Measurements from ENCODE around the gene TNXB.
A peak's percentile ranks its signal among the peaks of the same experiment; 100 is the strongest.
"Not testable (repeated sequence)": the region's sequence is repeated elsewhere in the genome, so short reads cannot be mapped to it uniquely, and the experiment has no call there.

Gene TNXB

GRCh38 chr6:32055756-32056155 lies 53.4 kb downstream of the TNXB start:
- DNase-seq: not testable (repeated sequence)

DNA sequence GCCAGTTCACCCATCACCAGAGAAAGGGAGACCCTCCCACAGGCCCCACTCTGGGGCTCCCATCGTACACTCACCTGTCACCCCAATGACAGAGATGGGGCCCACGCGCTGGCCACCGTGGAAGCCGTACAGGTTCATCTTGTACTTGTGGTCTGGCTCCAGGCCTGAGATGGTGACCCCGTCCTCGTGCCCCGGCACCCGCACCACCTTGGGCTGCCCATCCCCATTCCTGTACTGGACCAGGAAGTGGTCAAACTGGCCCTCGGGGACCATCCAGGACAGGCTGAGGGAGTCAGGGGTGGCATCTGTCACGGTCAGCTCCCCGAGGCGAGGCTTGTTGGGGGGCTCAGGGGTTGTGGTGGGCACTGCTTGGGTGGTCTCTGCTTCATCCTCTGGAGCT lies 55.8 kb downstream of the TNXB start:
- DNase-seq: not testable (repeated sequence)

DNA sequence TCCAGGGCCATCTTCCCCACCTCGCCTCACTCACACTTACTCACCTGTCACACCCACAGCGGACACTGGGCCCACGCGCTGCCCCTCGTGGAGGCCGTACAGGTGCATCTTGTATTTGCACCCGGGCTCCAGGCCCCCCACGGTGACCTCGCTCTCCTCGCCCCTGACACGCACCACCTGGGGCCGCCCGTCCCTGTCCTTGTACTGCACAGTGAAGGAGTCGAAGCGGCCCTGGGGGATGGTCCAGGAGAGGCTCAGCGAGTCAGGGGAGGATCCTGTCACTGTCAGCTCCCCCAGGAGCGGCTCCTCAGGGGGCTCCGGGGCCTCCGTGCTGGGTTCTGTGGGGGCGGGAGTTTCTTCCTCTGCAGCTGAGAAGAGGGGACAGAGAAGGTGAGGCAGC lies 56.5 kb downstream of the TNXB start:
- DNase-seq: not testable (repeated sequence)

GRCh38 chr6:32050562-32050961 lies 58.6 kb downstream of the TNXB start:
- no peak for DNase-seq

DNA sequence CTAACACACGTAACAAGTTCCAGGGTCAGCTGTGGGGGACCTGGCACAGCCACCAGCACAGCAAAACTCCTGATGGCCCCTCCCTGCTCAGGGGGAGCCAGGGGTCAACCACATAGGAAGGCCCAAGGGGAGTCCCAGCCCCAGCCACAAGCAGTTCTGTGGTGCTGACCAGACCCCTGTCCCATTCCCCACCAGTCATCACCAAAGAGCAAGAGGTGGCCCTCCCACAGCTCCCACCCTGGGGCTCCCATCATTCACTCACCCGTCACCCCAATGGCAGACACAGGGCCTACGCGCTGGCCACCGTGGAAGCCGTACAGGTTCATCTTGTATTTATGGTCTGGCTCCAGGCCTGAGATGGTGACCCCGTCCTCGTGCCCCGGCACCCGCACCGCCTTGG lies 59.4 kb downstream of the TNXB start:
- DNase-seq: not testable (repeated sequence)

GRCh38 chr6:32049149-32049548 lies 60.0 kb downstream of the TNXB start:
- not testable (repeated sequence) for DNase-seq

GRCh38 chr6:32047855-32048766 lies 61.0 kb downstream of the TNXB start:
- peak; percentile 79 for DNase-seq

DNA sequence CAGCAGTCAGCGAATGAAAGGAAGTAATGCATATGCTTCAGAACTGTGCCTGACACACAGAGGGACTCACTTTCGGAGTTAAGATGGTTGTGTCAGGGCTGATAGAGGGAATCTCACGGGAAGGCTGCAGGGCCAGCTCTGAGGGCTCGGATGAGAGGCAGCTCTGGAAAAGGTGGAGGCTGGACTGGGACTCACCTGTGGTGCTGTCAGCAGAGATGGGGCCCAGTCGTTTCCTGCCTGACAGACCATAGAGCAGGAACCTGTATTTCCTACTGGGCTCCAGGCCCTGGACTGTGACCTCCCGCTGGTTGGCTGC lies 61.6 kb downstream of the TNXB start:
- no peak for DNase-seq

DNA sequence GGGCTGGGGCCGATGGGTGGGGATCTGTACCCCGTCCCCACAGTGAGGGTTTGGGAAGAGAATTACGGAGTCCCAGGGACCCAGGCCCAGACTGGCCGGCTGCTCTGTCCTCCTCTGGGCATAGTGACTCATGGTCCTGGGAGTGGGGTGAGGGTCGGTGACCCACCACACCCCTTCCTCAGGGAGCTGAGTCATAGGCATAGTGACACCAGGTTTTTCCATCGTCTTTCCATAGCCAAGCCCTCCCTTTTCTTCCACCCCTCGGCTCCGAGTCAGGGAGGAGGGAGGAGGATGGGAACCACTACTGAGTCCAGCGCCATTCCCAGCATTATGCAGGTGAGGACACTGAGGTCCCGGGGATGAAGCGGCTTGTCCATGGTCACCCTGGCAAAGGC lies 62.1 kb downstream of the TNXB start:
- DNase-seq: no peak

DNA sequence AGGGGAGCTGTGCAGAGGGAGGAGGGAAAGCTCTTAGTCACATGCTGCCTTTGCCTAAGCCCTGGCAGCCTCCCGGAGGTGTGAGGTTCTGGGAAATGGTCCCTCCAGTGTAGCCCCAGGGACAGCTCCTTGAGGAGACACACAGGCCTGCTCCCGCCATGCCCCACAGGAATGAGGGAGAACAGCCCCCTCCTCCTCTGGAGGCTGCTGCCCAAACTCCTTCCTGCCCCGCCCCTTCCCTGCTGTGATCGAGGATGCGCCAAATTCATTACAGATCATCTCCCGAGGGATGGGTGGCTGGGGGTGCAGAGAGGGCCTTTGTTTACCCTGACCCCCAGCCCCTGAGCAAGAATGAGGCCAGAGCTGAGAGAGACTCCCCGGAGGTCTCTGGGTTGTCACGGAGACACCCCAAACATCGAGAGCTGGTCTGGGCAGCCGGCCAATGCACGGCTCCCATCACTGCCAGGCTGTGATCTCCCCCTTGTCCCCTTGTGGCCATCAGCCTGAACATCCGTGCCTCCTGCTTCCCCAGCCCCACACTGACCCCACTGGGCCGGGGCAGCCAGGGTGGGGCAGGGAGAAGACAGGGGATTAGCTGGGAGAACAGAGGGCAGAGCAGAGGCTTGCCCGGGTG lies 62.6 kb downstream of the TNXB start:
- DNase-seq: no peak

DNA sequence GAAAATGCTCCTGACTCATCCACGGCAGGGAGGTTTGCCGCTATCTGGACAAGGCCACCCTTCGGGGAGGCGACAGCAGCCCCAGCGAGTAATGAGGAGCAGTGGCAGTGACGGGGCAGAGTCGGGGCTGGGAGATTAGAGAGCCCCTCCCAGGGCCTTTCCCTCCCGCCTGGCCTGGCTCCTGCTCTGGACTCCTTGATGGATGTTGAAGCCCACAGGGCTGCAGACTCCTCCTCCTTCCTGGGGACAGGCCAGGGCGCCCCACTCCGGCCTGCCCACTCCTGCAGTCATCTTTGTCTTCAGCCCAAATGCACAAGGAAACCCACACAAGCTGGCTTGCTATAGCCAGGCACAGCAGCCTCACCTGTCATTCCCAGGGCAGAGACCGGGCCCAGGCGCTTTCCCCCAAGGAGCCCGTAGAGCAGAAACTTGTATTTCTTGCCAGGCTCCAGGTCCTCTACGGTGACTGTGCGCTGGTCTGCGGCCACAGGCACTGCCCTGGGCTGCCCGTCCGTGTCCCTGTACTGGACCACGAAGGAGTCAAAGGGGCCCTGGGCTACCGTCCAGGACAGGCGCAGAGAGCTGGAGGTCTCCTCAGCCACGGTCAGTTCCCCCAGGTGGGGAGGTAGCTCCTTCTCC lies 63.2 kb downstream of the TNXB start:
- no peak for DNase-seq

GRCh38 chr6:32044916-32045315 lies 64.2 kb downstream of the TNXB start:
- not testable (repeated sequence) for DNase-seq

DNA sequence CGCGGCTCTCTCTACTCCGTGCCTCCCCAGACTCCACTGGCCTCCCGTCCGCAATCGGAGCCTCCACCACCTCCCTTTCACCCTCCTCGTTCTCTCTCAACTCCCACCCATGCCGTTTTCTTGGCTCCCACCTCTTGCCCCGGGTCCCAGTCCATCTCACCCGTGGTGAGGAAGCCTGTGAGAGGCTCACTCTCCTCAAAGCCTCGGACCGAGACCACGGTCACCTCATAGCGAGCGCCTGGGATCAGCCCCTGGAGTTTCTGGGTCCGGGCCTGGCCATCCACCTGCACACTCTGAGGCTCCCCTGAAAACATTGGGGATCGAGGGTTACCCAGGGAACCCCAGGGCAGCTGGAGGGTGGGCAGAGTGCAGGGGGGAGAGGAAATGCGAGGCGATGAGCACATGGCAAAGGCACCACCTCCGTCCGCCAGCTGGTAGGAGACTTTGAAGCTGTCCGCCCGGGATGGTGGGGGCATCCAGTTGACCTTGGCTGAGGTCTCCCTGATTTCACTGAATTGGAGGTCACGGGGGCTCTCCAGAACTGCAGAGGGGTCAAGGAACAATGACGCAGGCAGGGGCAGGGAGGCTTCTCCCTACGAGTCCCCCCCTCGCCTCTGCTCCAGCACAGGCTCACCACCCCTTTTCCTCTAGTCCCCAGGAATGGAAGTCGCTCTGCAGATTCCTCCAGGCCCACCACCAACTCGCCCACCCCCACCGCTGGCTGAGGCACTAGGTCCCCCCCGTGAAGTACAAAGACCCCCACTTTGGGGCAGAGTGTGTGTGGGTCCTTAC lies 65.4 kb downstream of the TNXB start:
- not testable (repeated sequence) for DNase-seq

- DNase-seq: not testable (repeated sequence)
Observed at GRCh38 chr6:32042276-32042675, 66.9 kb downstream of the TNXB start.

DNA sequence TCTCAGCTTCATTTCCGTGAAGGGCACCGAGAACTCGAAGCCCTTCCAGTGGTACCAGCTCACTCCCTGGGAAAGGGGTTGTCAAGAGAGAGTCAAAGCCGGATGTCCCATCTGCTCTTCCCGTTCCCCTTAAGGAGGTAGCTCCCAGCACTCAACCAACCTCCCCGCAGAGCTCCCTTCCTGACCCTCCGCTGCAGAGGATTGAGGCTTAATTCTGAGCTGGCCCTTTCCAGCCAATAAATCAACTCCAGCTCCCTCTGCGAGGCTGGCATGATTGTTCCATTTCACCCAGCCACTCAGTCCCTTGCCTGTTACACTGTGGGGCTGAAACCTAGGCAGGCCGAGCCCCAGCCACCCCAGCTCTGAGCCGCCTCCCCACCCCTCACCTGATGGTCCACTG lies 67.8 kb downstream of the TNXB start:
- not testable (repeated sequence) for DNase-seq

- not testable (repeated sequence) for DNase-seq
Observed at GRCh38 chr6:32041050-32041321, 68.2 kb downstream of the TNXB start.

- DNase-seq: not testable (repeated sequence)
Observed at GRCh38 chr6:32040299-32041049, 68.7 kb downstream of the TNXB start.

DNA sequence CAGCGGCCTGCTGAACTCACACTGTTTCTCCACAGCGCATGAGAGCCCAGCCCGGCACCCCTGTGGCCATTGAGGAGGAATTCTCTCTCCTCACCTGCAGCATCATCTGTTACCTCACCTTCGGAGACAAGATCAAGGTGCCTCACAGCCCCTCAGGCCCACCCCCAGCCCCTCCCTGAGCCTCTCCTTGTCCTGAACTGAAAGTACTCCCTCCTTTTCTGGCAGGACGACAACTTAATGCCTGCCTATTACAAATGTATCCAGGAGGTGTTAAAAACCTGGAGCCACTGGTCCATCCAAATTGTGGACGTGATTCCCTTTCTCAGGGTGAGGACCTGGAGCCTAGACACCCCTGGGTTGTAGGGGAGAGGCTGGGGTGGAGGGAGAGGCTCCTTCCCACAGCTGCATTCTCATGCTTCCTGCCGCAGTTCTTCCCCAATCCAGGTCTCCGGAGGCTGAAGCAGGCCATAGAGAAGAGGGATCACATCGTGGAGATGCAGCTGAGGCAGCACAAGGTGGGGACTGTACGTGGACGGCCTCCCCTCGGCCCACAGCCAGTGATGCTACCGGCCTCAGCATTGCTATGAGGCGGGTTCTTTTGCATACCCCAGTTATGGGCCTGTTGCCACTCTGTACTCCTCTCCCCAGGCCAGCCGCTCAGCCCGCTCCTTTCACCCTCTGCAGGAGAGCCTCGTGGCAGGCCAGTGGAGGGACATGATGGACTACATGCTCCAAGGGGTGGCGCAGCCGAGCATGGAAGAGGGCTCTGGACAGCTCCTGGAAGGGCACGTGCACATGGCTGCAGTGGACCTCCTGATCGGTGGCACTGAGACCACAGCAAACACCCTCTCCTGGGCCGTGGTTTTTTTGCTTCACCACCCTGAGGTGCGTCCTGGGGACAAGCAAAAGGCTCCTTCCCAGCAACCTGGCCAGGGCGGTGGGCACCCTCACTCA lies 69.5 kb downstream of the TNXB start:
- not testable (repeated sequence) for DNase-seq

DNA sequence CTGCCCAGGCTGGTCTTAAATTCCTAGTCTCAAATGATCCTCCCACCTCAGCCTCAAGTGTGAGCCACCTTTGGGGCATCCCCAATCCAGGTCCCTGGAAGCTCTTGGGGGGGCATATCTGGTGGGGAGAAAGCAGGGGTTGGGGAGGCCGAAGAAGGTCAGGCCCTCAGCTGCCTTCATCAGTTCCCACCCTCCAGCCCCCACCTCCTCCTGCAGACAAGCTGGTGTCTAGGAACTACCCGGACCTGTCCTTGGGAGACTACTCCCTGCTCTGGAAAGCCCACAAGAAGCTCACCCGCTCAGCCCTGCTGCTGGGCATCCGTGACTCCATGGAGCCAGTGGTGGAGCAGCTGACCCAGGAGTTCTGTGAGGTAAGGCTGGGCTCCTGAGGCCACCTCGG lies 70.3 kb downstream of the TNXB start:
- not testable (repeated sequence) for DNase-seq

DNA sequence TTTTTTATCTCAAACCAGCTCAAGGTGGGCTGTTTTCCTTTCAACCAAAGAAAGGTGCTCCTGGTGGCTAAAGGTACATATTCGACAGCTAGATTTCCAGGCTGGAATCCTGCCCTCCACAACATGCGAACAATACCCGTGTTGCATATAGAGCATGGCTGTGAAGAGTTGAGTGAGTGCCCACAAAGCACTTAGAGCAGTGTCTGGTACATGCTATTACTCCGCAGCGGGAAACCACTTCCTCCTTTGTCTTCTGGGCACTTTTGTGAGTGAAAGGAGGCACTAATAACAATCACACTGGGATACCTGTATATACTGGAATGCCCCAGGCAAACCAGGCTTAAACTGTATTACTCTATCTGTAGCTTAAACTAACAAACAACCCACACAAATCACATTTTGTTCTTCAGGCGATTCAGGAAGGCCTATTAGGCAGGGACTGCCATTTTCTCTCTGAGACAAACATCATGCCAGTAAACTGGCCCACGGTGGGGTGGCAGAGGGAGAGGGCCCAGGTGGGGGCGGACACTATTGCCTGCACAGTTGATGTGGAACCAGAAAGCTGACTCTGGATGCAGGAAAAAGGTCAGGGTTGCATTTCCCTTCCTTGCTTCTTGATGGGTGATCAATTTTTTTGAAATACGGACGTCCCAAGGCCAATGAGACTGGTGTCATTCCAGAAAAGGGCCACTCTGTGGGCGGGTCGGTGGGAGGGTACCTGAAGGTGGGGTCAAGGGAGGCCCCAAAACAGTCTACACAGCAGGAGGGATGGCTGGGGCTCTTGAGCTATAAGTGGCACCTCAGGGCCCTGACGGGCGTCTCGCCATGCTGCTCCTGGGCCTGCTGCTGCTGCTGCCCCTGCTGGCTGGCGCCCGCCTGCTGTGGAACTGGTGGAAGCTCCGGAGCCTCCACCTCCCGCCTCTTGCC lies 71.3 kb downstream of the TNXB start, which contains the start of gene CYP21A2:
TSS of gene CYP21A2 (plus strand) at position 818 of the 927 bp plus-strand sequence. CDS start at position 826, 8 bp downstream.
- DNase-seq: not testable (repeated sequence)

Measured in DMS53 (cell line).